ENCODE measurements around the gene HEG1. TPM values are rescaled to one million over a fixed set of nuclear protein-coding genes. Genes with fewer than 3 reads are reported as not detected.

Gene HEG1
- total RNA-seq, 4 donors from 2014 or later: 55.9 to 85.5 (median 78.9) TPM

DNA sequence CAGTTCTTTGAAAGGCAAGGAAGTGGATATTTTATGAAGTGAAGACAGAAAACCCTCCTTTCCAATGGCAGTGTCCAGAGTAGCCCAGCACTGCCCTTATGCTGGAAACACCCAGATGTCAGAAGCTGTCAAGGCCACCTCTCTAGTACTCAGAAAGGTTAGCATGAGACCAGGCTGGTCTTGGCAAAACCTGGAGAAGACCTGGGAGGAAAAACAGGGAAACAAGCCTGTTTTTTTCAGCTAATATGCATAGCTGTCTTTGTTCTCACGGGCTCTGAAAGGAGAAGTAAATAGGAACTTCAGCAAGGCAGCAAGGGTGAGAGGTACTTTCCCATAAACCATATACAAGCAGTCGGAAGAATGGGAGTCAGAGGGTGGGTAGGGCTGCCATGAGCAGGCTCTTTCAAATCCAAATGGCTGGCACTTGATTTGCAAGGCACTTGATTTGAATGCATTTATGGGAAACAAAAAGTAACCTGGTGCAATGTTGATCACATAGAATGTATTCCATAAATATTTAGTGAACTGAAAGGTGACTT, 55.8 kb downstream of the HEG1 start:
- Histone ChIP-seq H3K36me3 (peaks cover 0 to 90% of the 10 kb centered on the region in 2 donors), H3K4me1 (peaks cover 4 to 84% (median 42%) of the 10 kb centered on the region in 3 donors), H3K9me3 (no peaks in the 10 kb centered on the region), H3K27me3 (no peaks in the 10 kb centered on the region), H3K4me3 (no peak overlapping the region), H3K27ac (peak overlapping the region in 3 of 4 donors; percentile 17 to 56 (median 38))
- no peak for ATAC-seq
- TF ChIP-seq EP300 (IDR thresholded peaks at IDR 0.05): no peak
- no peak for TF ChIP-seq POLR2A (IDR thresholded peaks at IDR 0.05)
- TF ChIP-seq, protein P1, sequence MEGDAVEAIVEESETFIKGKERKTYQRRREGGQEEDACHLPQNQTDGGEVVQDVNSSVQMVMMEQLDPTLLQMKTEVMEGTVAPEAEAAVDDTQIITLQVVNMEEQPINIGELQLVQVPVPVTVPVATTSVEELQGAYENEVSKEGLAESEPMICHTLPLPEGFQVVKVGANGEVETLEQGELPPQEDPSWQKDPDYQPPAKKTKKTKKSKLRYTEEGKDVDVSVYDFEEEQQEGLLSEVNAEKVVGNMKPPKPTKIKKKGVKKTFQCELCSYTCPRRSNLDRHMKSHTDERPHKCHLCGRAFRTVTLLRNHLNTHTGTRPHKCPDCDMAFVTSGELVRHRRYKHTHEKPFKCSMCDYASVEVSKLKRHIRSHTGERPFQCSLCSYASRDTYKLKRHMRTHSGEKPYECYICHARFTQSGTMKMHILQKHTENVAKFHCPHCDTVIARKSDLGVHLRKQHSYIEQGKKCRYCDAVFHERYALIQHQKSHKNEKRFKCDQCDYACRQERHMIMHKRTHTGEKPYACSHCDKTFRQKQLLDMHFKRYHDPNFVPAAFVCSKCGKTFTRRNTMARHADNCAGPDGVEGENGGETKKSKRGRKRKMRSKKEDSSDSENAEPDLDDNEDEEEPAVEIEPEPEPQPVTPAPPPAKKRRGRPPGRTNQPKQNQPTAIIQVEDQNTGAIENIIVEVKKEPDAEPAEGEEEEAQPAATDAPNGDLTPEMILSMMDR (IDR thresholded peaks at IDR 0.05): no peak
- TF ChIP-seq POLR2AphosphoS5 (IDR thresholded peaks at IDR 0.05): no peak
- WGBS, 2 donors (ENCODE audit: low coverage in 1 of 2): 53 to 56% methylated on average over 2 of the region's 2 CpGs

DNA sequence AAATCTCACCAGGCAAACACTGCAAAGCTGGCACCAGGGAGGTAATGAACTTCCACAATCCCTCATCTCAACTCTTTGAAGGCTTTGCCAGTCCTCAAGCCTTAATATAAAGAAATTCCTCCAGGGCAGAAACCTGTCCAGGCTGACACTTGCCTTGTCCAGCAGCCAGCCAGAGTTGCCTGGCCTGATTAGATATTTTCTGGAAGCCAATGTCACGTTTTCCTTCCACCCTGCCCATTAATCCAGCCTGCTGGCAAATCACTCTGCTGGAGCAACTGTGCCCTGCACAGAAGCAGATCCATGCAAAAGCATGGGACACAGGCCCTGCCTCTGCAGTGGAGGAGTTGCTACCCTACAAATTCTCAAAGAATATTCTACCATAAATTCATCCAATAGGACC, 56.5 kb downstream of the HEG1 start:
- H3K27me3 ChIP-seq: no peaks in the 10 kb centered on the region
- no peak for ATAC-seq
- 13% methylated on average over 1 of the region's 1 CpG for WGBS, 2 donors (ENCODE audit: low coverage in 1 of 2)
- no peak overlapping the region for H3K4me3 ChIP-seq
- H3K27ac ChIP-seq: peak overlapping the region in 2 of 4 donors; percentile 38 to 56
- peaks cover 4 to 81% (median 42%) of the 10 kb centered on the region in 3 donors for H3K4me1 ChIP-seq
- TF ChIP-seq, protein P1 (IDR thresholded peaks at IDR 0.05): no peak
- TF ChIP-seq POLR2A (IDR thresholded peaks at IDR 0.05) (no peak), EP300 (IDR thresholded peaks at IDR 0.05) (no peak)
- H3K36me3 ChIP-seq: peaks cover 0 to 90% of the 10 kb centered on the region in 2 donors
- no peaks in the 10 kb centered on the region for H3K9me3 ChIP-seq

DNA sequence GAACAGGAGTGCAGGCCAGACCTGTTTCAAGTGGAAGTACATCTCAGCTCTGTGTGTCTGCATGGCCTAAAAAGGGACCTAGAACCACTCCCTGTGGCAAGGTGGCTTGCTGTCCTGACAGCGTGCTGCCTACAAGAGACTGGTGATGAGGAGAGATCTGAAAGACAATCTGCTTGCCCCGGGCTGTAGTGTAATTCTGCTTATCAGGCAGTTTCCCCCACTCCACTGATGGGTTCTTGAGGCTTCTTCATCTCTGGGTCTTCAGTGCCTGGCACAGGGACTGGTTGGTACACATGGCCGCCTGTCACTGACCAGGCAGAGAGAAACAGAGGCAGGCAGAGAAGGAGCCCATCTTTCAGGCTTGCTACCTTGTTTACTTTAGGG, 57.6 kb downstream of the HEG1 start:
- Histone ChIP-seq H3K9me3 (no peaks in the 10 kb centered on the region), H3K27me3 (no peaks in the 10 kb centered on the region), H3K4me1 (peaks cover 4 to 81% (median 38%) of the 10 kb centered on the region in 3 donors), H3K4me3 (no peak overlapping the region), H3K27ac (peak overlapping the region in 2 of 4 donors; percentile 38 to 56), H3K36me3 (peaks cover 0 to 96% of the 10 kb centered on the region in 2 donors)
- 92% methylated on average over 3 of the region's 3 CpGs; no CpG with 5 or more reads in 1 of the 2 donors for WGBS, 2 donors (ENCODE audit: low coverage in 1 of 2)
- no peak for TF ChIP-seq POLR2A (IDR thresholded peaks at IDR 0.05)
- TF ChIP-seq, protein P1 (IDR thresholded peaks at IDR 0.05): no peak
- no peak for TF ChIP-seq EP300 (IDR thresholded peaks at IDR 0.05)
- no peak for TF ChIP-seq POLR2AphosphoS5 (IDR thresholded peaks at IDR 0.05)
- no peak for ATAC-seq

DNA sequence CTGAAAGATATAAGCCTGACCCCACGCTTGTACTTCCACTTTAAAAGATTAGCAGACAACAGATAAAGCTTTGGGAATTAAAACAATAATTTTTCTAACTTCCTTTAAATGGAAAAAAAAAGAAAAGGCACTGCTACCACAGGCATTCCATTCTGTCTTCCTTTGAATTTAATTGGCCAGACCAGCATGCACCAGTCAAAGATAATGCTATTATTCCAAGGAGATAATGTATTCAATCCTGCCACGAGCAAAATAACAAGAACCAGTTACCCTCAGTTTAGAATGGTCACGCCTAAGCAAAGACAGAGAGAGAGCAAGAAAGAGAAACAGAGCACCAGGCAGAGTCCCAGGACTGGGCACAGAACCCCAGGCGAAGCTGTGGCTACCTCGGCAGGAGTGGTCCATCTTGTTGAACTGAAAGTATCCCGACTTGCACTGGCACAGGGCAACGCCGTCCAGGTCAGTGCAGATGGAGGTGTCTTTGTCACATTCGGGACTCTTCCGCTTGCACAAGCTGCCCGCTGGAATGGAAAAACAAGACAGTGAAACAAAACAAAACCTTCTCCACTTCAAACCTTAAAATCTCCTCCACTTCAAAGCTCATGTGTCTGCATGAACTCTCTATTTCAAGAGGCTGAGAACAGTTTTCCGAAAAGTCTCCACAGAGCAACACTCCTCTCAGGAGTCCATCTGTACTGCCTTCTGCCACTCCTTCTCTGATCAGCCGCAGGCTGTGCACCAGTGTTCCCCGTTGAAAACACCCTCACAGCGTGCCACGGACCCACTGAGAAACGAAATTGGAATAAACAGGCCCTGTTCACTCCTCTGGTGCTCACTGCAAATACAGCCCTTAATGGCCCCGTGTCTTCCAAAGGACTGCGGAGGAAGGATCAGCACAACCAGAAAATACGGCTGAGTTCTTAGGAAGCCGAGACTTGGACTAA, 58.2 kb downstream of the HEG1 start:
- no peaks in the 10 kb centered on the region for H3K9me3 ChIP-seq
- peaks cover 0 to 97% of the 10 kb centered on the region in 2 donors for H3K36me3 ChIP-seq
- H3K27ac ChIP-seq: peak overlapping the region in 2 of 4 donors; percentile 56 to 69
- no peak overlapping the region for H3K4me3 ChIP-seq
- no peaks in the 10 kb centered on the region for H3K27me3 ChIP-seq
- H3K4me1 ChIP-seq: peaks cover 4 to 79% (median 32%) of the 10 kb centered on the region in 3 donors
- ATAC-seq: no peak
- TF ChIP-seq POLR2AphosphoS5 (IDR thresholded peaks at IDR 0.05) (no peak), EP300 (IDR thresholded peaks at IDR 0.05) (no peak), POLR2A (IDR thresholded peaks at IDR 0.05) (no peak)
- TF ChIP-seq, protein P1 (IDR thresholded peaks at IDR 0.05): no peak
- 73 to 78% methylated on average over 7 to 15 of the region's 21 CpGs for WGBS, 2 donors (ENCODE audit: low coverage in 1 of 2)

Data from gastroesophageal sphincter (tissue), 4 donors.